CD4-positive, alpha-beta T cell treated with Interleukin-21 for 1 hour (primary cell): ENCODE results near the gene SRRD.

Experiments
- DNase-seq: peaks from one replicate; pipeline ENCODE4 v3.0.0-alpha.2; 2020

SRRD gene

DNA sequence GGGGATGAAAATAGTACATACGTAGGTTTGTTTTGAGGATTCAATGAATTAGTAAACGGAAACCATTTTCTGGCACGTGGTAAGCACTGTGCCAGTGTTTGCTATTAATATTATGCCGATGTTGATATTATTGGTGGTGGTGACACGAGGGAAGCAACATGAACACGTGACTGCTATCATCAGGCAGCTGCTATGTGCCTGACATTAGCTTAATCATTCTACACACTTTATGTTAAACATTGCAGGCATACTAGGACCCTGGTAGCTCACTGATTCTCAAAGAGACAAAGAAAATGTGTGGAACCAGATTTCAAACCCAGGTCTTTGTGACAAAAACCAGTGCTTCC is 656 bp downstream of the SRRD start:
- peak; percentile 58 for DNase-seq

DNA sequence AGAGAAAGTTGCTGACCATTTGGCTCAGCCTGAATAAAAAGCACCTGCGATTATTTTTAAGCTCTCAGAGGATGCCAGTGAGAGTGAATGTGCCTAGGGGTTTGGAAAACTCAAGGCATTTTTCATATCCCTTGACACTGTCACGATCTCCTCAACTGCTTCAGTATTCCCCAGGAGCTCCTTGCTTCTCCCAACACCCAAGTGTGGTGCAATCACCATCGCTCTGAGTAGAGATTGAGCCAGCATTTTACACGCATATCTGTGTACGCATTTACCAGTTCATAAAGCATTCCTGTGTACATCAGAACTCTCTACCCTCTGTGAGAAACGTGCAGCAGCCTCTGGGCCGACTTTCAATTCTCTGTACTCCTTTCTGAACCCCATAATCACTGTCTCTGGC is 1.3 kb downstream of the SRRD start:
- DNase-seq = no peak

DNA sequence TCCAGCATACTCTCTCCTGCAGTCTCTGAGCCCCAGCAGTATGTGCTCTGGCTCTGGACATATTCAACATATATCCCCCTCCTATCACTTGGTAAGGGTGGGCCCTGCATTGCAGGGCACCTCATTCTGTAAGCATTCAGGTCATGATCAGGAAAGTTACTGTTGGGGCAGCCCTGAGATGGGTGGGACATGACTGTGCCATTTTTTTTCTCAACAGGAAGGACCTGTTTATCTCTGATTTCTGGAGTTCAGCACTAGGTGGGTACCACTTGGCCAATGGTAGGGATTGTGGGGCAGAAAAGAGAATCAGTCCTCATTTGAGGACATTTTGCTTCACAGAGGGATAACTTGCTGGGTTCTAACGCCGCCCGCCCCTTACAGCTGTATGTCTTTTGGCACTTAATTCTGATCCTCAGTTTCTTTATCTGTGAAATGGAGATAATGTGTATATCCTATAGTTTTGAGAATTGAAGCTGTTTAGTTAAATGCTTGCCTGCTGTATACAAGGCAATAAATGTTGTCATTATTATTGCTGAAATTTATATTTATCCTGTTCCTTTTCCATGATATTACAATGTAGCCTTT is 2.2 kb downstream of the SRRD start:
- DNase-seq = no peak

DNA sequence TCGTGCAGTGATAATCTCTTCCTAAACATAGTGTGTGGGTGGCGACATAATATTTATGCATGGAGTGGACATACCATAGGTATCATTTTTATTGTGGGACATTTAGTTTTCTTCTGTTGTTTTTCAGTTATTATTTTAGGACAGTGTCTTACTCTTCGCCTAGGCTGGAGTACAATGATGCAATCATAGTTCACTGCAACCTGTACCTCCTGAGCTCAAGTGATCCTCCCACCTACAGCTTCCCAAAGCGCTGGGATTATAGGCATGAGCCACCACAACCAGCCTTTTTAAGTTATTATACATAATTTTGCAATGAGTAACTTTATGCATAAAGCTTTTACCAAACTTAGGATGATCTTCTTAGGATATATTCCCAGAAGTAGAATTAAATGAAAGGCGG is 2.7 kb downstream of the SRRD start:
- DNase-seq = no peak

DNA sequence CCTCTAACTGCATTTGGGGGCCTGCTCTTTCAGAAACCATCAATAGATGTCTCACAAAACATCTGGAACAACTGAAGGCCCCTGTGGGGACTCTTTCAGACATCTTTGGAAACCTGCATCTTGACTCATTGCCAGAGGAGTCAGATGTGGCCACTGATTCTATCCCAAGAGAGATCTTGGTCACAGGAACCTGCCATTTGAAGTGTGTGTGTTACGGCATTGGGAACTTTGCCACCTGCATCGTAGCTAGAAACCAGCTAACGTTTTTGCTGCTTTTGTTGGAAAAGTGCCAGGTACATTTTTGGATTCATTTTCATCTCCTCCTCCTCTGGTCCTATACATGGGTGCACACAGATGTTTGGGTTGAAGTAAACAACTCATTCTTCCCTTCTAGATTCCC is 4.3 kb downstream of the SRRD start:
- no peak for DNase-seq

DNA sequence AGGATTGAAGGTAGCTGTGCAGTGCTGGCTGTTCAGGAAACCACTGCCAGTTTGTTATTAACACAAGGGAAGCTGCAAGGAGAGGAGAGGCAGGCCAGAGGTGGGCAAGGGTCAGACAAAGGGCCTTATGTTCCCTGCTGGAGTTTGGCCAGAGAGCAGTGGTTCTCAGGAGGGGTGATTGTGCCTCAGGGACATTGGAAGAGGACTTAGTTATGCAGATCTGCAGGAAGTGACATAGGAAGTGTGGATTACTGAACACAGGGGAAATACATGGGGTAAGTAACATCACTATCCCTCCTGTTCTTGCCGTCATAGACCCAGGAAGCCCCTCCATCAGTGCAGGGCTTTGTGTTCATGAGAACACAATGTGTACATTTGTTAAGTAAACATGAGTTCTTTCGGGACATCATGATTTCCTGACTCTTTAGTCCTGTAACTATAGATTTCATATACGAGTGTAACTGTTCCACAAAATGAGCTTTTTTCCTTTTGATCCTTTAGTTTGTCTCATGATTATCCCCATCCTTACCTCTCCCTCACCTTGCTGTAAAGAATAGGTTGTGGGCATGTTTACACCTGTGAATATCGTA is 5.9 kb downstream of the SRRD start:
- no peak for DNase-seq

DNA sequence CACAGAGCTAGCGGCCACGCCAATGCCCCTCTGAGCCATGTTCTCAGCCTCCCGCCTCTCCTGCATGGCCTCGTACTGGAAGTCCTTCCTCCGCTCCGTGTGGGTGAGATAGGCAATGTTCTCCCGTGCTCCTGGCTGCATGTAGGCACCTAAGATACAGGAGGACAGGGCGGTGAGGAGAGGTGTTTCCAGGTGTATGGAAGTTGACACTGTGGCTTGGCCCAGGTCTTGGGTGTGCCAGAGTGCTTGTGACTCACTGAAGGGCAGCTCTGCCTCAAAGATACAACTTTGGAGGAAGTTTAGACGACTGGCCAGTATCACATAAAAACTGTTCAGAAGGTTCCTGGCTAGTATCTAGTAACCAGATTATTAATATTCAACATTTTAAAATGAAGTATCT is 8.5 kb downstream of the SRRD start:
- DNase-seq = no peak

DNA sequence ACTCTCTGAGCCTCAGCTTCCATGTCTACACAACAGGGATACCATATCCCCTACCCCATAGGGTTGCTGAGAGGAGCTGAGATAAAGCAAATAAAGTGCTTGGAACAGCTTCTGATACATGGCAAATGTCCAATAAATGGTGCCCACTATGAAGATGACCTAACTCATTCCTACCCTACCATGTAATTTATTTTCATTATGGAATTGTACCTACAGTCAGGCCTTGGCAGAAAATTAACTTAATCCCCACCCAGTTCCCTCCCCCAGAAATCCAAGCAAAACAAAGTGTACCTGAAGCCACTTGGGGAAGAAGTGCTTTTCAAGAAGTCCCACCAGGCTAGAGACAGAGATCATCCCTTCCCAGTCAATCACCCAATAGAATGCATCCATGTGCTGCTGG is 10.8 kb downstream of the SRRD start:
- DNase-seq = no peak

DNA sequence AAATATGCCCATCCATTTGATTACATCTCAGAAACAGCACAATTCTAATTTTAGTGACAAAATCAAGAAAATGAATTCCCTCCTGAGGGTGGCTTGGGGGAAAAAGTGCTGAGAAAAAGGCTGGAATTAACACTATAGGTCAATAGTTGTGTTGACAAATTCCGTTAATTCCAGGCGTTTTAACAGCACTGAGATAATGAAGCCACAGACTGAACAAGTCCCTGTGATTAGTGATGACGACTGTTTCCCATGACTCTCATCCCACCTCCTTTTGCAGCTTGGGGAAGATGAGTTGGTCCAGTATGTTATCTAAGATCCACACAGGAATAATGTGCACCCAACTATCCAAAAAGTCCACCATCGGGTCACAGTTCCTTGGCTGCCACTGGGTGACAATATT is 12.8 kb downstream of the SRRD start:
- DNase-seq = no peak

DNA sequence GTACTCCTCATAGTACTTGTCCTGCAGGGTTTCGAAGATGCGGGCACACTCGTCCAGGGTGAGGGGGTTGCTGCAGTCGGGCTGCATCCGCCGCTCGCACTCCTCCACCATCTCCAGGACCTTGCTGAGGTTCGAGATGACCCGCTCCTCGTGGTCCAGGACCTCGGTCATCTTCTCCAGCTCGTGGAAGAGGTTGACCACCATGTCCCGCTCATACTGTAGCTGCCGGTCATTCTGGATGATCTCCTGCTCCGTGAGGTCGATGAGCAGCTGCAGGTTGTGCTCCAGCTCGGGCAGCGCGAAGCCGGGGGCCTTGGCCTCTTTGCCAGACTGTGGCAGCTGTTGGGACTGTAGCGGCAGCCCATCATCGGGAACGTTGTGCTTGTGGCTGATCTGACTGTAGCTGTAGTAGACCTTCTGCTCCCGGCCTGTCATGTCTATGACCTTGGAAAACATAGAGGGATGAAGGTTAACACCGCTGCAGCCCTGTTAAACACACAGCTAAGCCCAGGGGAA is 15.6 kb downstream of the SRRD start:
- DNase-seq = no peak

DNA sequence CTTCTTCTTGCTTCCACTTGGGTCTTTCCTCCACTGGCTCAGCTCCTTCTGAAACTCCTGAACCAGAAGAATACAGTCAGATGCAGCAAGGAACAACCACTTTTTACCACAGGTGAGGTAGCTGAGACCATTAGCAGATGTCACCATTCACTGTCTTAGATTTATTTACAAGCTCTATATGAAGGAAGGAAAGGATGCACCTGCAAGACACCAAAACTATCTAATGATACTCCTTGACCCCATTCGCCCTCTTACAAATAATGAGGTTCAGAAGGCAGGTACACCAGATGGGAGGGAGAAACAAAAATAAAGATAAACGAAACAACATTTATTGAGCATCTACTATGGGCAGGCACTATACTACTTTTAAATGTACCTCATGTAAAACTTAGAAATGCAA is 18.3 kb downstream of the SRRD start:
- no peak for DNase-seq

DNA sequence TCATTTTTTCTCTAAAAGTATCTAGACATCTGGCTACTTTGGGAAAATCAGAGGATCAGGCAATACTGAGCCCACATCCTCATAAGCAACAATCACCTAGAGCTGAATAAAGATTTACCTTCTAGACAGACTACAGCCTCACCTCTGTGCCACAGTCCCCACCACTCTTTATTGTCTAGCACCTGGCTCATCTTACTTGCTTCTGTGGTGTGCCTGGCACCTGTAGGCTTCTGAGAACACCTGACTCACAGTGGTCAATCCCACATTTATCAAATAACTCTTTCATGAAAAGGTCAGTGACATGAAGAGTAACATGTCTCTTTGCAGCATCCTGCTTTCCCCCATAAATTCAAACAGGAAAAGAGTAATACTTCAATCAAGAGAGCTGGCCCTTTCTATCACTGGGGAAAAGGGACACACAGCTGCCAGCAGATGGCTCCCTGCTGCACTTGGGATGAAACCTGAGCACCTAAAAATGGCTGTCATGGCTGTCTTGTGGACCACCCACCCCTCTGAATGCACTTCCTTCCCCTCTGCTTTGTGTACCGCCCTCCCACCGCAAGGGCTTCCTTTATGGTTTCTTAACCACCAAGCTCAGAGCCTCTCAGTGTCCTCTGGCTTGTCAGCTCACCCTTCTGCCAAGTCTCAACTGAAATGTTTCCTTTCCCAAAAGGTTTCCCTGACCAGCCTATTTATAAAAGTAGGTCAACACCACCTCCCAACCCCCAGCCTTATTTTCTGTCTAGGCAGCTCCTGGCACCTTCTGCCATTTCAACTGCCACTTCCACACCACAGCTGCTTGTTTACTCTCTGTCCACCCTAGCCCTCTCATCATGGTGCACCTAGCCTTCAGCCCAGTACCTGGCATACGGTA is 19.2 kb downstream of the SRRD start:
- DNase-seq = peak; percentile 80

DNA sequence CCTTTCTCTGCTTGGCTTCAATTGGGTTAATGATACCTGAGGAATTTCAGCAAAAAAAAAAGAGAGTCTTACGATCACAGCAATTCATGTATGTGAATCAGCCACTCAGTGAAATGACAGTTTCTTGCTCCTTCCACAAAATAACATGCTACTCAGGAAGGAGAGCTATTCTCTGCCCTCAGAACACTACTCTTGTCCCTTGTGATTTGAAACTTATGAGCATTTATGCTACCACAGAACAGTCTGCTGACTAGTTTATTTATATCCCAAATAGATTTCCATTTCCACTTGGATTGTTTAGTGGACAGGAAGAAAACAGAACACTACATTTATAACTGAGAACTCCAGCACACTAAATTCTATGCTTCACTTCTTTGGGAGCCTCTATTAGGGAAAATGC is 20.1 kb downstream of the SRRD start:
- DNase-seq = no peak

DNA sequence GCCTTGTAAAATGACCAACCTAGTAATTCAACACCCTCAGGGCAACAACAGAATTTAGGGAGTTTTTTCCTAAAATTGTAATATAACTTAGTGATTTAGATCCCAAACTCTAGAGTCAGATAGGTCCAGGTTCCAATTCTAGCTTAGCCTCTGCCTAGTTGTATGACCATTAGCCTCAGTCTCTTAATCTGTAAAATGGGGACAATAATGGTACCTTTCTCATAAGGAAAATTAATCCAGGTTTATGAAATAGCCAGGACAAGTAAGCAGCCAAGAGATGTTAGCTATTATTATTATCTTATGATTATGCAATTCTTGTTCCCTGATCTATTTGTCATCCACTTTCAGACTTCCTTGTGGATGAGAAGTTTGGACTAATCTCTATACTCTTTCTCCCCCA is 24.5 kb downstream of the SRRD start:
- no peak for DNase-seq

DNA sequence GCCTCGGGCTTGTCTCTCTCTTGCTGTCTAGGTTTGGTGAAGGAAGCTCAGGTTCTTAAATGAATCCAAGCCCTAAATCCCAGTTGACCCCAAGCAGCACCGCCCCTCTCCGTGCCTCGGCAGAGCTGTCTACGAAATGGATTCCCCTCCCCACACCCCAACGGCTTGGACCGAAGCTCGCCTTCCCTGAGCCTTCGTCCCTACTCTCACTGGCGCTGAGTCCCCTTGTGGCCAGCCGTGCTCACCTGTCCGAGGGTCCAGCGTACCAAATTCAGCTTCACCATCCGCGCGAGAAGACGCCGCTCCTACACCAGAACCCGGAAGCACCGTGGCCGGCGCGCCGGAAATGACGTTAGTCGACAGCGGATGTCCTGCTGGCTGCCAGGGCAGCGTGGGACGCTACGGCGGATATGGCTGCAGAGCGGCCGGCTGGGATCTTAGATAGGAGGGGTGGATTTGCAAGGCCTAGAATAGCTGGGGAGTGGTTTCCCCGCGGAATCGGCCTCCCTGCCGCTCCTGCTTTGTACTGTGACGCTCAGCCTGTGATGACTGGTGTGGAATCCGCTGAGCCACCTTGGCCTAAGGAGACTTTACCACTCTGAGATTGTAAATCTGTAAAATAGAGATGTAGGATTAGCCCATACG is 28.6 kb downstream of the SRRD start, which contains the start of gene TFIP11:
TFIP11 (minus strand) TSS at position 325 of the 645 bp plus-strand sequence. CDS start 2,201 bp downstream, outside the sequence.
- peak; percentile 89 for DNase-seq

DNA sequence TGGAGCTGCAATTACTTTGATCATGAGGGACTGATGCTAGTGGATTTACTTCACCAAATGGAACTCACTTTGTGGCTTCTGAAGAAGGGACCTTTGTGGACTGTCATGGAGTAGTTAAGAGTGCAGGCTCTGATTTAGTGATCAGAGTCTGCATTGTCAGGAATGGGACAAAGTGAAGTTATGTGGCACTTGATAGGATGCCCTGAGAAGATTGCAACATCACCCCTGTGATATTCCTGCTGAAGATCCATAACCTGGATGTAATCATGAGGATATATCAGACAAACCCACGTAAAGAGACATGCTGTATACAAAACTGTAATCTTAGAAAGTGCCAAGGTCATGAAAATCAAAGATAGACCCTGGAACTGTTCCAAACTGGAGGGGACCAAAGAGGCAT is 30.2 kb downstream of the SRRD start:
- no peak for DNase-seq

DNA sequence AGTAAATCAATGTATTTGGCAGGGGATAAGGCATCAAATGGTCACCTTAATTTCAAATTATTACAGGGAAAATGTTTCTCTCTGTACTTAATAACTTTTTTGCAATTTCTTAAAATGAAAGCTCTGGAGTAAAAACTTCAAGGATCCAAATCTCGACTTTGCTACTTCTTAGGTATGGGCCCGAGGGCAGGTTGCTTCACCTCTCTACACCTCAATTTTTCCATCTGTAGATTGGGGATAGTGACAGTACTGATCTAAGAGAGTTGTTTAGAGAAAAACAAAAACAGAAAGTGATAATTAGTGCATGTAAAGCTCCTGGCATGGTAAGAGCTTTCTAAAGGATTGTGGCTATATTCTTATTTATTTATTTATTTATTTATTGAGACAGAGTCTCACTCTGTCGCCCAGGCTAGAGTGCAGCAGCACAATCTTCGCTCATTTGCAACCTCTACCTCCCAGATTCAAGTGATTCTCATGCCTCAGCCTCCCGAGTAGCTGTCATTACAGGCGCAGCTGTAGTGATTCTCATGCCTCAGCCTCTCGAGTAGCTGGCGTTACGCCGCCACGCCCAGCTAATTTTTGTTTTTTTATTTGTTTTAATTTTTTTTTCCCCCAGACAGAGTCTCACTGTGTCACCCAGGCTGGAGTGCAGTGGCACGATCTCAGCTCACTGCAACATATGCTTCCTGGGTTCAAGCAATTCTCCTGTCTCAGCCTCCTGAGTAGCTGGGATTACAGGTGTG is 30.9 kb downstream of the SRRD start:
- DNase-seq = no peak

DNA sequence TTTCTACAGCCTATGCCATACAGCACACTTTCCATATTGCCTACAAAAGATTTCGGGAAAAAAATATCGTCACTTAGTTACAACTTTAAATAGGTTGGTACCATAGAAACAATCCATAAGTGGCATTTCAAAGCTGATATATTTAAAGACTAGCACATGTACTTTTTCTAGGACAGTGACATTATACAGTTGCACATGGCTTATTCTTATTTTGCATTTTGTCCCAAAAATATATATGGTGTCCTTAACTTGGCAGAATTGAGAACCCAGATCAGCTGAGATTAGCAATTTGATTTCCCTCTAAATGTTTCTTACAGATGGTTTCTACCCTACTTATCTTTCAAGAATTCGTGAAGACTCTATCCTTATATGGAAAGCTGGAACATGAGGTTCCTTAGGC is 32.3 kb downstream of the SRRD start:
- no peak for DNase-seq

DNA sequence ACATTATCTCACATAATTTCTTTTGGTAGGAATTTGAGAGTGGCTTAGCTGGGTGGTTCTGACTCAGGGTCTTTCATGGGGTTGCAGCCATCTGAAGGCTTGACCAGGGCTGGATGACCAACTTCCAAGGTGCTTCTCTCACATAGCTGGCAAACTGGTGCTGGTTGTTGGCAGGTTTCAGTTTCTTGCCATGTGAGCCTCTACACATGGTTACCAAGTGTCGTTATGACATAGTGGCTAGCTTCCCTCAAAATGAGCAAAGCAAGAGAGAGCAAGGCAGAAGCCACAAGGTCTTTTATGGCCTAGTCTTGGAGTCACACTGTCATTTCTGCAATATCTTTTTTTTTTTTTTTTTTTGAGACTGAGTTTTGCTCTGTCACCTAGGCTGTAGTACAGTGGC is 32.8 kb downstream of the SRRD start:
- no peak for DNase-seq

DNA sequence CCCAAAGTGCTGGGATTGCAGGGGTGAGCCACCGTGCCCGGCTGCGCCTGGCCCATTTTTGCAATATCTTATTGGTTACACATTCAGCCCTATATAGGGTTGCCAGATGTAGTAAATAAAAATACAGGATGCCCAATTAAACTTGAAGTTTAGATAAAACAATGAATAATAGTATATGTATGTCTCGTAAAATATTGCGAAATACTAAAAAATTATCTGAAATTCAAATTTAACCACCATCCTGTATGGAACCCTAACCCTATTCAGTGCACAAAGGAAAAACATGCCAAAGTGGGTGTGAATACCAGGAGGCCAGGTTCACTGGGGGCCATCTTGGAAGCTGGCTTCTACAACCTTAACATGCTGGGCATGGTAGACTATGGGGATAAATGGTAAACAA is 33.8 kb downstream of the SRRD start:
- no peak for DNase-seq

DNA sequence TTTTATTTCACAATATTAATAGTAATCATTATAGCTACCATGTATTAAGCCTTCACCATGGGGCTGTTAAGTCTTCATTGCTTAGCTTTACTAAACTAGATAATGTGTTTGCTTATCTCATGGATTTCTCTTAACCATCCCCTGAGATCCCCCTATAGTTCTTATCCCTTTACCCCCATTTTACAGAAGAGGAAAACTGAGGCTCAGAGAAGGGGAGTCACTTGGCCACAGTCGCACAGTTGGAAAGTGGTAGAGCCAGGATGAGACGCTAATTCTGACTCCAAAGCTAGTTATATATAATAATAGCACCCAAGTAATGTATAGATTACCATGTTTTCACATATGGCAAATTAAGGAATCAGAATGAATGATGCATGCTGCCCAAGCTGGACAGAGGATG is 38.3 kb downstream of the SRRD start:
- no peak for DNase-seq

DNA sequence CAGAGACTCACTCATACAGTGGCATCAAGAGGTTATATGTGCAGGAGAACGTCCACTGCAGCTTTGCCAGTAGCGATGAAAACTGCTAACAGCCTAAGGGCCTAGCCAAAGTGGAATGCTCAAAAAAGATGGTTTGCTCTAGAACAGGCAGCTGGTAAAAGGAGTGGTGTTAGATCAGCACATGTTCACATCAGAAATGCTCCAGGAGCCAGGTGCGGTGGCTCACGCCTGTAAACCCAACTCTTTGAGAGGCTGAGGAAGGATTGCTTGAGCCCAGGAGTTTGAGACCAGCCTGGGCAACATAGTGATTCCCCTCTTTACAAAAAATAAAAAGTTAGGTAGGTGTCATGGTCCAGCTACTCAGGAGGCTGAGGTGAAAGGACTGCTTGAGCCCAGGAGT is 38.9 kb downstream of the SRRD start:
- DNase-seq = no peak

DNA sequence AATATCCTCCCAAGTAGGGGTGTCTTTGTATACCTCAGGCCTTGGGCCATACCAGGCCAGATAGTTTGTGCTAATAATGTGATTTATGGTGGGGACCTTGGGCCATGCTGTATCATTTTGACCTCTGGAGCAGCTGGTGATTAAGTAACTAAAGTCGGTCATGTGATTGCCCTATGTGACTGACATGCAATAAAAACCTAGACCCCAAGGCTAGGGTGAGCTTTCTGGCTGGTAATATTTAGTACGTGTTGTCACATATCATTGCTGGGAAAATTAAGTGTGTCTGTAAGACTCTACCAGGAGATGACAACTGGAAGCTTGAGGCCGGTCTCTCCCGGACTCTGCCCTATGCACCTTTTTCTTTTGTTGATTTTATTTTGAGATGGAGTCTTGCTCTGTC is 41.2 kb downstream of the SRRD start:
- DNase-seq = no peak
